ENCODE measurements around the gene LILRB2.

LILRB2 gene

DNA sequence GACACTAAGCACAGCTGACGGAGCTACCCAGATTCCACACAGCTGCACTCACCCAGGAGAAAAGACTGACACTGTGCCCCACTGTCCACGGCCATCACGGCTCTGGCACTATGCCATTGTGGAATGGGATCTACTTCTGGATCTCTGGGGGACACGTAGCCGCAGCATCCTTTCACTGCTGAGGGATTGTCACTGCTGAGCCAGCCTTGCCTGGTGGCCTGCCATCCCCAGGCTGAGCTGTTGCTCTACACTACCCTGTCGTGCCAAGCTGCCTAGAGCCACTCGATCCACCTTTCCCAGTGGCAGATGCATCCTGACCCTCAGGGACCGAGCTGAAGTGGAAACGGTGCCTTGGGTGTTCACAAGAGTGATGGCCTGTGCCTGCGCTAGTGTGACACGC, 18.8 kb downstream of the LILRB2 start:
- no peak overlapping the region for H3K4me3 ChIP-seq (ENCODE audit: control insufficient read depth, low read depth, low read length)
- TF ChIP-seq, protein P1, sequence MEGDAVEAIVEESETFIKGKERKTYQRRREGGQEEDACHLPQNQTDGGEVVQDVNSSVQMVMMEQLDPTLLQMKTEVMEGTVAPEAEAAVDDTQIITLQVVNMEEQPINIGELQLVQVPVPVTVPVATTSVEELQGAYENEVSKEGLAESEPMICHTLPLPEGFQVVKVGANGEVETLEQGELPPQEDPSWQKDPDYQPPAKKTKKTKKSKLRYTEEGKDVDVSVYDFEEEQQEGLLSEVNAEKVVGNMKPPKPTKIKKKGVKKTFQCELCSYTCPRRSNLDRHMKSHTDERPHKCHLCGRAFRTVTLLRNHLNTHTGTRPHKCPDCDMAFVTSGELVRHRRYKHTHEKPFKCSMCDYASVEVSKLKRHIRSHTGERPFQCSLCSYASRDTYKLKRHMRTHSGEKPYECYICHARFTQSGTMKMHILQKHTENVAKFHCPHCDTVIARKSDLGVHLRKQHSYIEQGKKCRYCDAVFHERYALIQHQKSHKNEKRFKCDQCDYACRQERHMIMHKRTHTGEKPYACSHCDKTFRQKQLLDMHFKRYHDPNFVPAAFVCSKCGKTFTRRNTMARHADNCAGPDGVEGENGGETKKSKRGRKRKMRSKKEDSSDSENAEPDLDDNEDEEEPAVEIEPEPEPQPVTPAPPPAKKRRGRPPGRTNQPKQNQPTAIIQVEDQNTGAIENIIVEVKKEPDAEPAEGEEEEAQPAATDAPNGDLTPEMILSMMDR (conservative IDR thresholded peaks at IDR 0.05; ENCODE audit: control insufficient read depth, insufficient read depth, low read depth, low read length): no peak
- no peak for DNase-seq (ENCODE audit: low read depth)

DNA sequence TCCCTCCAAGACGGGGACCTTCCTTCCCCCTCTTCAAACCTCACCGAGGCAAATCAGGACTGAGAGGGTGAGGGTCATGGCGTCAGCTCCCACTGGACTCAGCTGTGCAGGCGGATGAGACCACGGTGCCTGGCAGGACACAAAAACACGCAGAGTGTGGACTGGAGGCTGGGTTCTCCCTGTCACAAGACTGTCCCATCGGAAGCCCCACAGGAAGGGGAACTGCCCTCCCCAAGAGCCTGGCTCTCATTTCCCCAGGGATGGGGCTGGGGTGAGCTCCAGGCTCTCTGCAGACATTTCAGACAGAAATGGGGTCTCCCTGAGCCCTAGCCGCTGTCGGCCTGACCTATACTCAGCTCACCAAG, 23.8 kb downstream of the LILRB2 start, which contains the start of gene LILRB5:
Gene LILRB5, minus strand, starts transcription at position 158 of the 365 bp plus-strand sequence. Its CDS starts 80 bp downstream, at position 78.
- H3K4me3 ChIP-seq (ENCODE audit: control insufficient read depth, low read depth, low read length): no peak within 1 kb of the TSS
- TF ChIP-seq, protein P1 (conservative IDR thresholded peaks at IDR 0.05; ENCODE audit: control insufficient read depth, insufficient read depth, low read depth, low read length): no peak
- DNase-seq (ENCODE audit: low read depth): no peak

DNA sequence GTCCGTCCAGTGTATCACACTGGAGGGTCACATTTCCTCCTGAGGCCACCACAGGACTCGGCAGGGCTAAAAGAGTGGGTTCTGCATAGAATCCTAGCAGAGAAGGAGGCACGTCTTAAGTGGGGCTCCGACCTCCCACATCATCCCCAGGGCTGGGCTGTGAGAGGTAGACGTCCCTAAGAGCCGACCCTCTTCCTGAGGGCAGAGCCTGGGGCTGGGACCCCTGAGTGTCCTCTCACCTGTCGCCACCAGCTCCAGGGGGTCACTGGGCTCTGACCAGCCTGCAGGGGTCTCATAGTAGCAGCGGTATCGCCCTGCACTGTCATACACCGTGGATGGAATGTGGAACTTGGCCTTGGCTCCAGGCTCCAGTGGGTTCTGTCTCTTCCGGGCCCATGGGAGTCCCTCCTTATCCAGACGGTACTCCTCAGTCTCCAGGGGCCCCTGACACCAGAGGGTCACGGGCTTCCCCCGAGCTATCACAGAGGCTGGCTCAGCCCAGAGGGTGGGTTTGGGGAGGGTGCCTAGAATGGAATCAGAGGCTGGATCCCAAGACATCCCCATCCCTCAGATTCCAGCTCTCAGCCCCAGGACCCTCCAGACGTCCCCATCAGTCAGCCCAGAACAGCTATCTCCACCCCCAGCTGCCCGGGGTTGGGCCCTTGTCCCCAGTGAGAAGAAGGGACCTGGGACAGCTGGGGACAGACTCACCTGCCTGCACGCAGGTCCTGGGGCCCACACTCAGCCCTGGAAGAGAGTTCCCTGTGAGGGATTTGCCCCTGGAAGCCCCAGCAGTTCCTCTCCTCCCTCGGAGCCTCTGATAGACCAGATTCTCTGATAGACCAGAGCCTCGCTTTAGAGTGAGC, 24.4 kb downstream of the LILRB2 start:
- no peak overlapping the region for H3K4me3 ChIP-seq (ENCODE audit: control insufficient read depth, low read depth, low read length)
- TF ChIP-seq, protein P1 (conservative IDR thresholded peaks at IDR 0.05; ENCODE audit: control insufficient read depth, insufficient read depth, low read depth, low read length): no peak
- DNase-seq (ENCODE audit: low read depth): no peak

DNA sequence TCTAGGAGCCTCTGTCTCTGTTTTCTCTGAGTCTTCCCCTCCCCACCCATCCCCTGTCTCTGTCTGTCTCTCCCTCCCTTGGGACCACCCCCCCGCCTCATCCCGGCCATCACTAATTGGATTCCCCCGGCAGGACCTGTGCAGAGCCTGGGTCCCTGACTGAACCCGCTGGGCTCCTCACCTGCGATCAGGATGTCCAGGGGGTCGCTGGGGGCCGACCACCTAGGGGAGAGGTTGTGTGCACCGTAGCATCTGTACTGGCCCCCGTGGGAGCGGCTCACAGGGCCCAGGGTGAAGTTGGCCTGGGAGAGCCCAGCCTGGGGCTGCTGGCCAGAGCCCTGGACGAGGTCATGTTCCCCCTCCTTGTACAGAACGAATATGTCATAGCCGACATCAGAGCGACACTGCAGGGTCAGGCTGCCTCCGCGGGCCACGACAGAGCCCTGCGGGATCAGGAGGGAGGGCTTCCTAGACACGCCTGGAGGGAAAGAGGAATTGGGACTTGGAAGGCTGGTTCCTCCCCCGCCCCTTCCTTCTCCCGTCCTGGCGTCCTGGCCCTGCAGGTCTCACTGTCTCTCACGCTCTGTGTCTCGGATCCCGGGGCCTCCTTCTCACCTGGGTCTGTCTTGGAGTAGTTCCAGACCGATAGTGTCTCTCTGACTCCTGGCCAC, 25.7 kb downstream of the LILRB2 start:
- DNase-seq (ENCODE audit: low read depth): no peak
- TF ChIP-seq, protein P1 (conservative IDR thresholded peaks at IDR 0.05; ENCODE audit: control insufficient read depth, insufficient read depth, low read depth, low read length): no peak
- H3K4me3 ChIP-seq (ENCODE audit: control insufficient read depth, low read depth, low read length): no peak overlapping the region

DNA sequence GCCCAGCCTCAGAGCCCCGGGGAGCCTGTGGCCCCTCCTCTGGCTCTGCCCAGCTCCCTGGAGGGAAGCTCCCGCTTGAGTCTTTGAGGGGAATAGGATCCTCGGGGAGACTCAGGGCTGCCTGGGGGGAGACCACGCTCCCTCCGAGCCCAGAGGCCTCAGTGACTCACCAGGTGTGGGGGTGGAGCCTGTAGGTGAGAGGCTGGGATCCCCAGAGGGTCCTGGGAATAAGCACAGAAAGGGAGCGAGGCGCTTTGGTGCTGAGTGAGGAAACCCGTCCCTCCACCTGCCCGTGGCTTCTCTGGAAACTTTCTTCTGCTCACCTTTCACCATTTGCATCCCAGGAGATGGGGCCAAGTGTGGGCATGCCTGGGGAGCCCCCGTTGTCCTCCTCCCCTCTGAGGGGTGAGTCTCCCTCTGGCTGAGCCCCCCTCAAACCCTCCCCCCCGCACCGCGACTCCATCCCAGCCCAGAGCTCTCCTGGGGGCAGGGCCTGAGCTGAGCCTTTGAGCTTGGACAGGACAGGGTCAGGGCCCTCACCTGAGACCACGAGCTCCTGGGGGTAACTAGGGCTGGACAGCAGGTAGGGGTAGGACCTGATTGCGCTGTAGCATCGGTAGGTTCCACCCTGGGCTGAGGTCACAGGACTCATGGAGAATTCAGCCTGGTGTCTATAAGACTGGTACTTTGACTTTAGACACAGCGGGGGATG, 26.6 kb downstream of the LILRB2 start:
- no peak overlapping the region for H3K4me3 ChIP-seq (ENCODE audit: control insufficient read depth, low read depth, low read length)
- no peak for DNase-seq (ENCODE audit: low read depth)
- TF ChIP-seq, protein P1 (conservative IDR thresholded peaks at IDR 0.05; ENCODE audit: control insufficient read depth, insufficient read depth, low read depth, low read length): no peak

DNA sequence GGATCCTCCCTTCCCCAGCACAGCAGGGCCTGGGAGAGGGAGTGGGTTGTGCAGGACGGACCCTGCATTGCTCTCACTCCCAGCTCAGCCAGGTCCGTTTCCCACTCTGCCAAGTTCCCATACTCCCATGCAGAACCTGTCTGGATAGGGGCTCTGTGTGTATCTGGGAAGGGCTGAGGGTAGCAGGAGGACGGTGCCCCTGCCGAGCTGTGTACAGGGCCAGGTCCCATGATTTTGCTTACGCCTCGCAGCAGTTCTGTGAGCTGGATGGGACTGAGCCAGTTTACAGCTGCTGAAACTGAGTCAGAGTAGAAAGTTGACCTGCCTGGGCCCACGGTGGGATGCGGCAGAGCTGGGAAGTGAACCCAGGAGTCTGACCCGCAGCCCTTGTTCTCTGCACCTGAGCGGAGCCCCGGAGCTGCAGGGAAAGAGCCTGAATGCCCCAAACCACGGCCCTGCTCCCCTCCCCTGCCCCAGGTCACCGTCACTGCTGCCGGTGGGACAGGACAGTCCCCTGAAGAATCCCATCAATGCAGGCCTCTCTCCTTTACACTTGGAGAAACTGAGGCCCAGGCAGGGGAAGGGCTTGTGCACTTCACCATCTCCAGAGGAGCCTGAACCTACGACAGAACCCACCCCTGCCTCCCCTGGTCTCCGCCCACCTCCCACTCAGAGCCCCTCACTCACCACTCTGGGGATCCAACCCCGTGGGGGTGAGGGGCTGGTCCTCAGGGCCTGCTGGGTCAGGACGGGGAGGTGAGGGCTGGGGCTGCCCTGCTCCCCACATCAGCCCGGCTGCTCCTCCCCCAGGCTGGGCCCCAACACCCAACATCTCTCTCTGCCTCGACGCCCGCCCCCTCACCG, 27.3 kb downstream of the LILRB2 start:
- H3K4me3 ChIP-seq (ENCODE audit: control insufficient read depth, low read depth, low read length): no peak overlapping the region
- TF ChIP-seq, protein P1 (conservative IDR thresholded peaks at IDR 0.05; ENCODE audit: control insufficient read depth, insufficient read depth, low read depth, low read length): no peak
- DNase-seq (ENCODE audit: low read depth): no peak

All from fibroblast of mammary gland (primary cell).